ENCODE data around the gene TANGO6.

Gene TANGO6

DNA sequence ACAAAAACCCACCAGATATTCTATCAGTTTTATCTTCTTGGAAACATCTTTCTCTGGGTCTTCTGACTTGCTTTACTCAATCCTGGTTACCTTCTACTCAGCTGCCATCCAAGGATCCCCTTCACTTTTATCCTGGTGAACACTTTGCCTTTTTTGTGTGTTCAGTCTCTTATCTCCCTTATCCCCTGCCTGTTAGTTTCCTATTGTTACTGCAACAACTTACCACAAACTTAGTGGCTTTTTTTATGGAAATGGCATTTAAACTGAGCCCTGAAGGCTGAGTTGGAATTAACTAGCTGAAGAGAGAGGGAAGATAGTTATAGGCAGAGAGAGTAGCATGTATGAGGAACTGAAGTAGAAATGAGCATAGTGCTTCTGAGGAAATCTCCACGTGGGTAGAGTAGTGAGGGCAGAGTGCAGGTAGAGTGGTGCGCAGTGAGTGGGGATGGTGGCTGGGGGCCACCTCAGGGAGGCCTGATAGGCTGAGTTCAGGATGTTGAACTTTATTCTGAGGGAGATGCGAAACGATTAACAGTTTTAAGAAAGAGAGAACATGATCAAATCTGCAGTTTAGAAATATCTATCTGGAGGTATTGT, 26.3 kb downstream of the TANGO6 start:
- no peak for DNase-seq

DNA sequence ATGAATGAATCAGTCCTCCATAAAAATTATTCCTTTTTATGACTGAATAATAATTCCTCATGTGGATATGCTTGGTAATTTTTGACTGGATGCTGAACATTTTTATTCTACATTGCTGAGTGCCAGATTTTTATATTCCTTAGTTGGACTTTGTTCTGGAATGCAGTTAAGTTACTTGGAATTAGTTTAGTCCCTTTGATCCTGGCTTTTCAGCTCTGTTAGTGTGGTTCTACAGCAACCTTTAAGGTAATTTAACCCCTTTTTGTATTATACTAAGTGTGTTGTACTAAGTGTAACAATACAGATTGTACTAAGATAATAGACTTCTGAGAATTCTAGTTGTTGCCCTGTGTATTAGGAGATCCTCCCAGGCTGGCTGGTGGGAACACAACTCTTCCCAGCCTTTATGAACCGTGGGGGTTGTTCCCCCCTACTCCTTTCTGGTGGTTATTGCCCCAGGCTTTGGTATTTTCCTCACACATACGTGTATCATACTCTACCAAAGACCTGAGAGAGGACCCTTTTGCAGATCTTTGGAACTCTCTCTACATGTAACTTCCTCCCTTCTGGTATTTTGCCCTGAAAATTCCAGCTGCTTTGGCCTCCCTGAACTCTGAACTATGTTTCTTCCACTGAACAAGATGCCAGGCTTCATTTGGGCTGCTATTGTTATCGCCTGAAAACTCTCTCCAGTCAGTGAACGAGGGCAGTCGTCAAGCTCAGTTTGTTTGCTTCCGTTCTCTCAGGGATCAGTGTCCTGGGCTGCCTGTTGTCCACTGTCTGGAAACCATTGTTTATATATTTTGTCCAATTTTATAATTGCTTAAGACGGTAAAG, 30.5 kb downstream of the TANGO6 start:
- no peak for DNase-seq

DNA sequence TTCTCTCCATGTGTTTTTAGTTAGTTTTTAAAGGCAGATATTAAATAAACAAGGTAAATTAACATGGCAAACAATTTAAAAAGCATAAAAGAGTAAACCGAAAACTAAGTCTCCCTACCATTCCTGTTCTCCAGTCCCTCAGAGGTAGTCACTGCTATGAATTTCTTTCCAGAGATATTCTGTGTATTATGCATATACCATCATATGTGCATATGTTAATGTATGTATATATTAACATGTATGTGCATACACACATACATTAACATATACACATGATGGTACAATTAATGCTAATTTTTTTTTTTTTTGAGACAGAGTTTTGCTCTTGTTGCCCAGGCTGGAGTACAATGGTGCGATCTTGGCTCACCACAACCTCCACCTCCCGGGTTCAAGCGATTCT, 32.5 kb downstream of the TANGO6 start:
- no peak for DNase-seq

DNA sequence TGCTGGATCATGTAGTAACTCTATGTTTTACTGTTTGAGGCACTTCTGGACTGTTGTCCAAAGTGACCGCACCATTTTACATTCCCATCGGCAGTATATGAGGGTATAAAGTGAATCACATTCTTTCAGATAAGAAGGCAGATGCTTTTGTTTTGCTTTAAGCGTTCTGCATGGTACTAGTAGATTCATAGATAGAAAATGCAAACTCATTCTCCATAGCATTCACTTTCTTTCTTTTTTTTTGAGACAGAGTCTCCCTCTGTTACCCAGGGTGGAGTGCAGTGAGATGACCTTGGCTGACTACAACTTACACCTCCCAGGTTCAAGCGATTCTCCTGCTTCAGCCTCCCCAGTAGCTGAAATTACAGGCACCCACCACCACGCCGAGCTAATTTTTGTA, 40.4 kb downstream of the TANGO6 start:
- DNase-seq = no peak

DNA sequence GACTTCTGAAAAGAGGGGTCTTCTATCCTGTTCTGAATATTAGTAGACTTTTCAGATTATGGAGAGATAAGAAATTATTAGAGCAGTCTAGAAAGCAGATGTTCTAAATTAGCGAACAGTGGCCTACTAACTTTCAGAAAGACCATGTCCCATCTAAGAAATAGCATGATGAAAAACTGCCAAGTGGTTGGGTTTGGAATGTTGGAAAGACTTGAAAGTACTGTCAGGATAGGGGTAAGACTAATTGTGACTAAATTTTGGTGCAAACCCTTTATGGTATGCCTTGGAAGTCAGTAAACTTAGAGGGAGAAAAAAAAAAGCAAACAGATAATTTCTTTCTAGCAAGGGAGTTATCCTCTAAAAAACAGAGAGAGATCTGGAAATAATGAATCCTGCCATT, 41.1 kb downstream of the TANGO6 start:
- no peak for DNase-seq

DNA sequence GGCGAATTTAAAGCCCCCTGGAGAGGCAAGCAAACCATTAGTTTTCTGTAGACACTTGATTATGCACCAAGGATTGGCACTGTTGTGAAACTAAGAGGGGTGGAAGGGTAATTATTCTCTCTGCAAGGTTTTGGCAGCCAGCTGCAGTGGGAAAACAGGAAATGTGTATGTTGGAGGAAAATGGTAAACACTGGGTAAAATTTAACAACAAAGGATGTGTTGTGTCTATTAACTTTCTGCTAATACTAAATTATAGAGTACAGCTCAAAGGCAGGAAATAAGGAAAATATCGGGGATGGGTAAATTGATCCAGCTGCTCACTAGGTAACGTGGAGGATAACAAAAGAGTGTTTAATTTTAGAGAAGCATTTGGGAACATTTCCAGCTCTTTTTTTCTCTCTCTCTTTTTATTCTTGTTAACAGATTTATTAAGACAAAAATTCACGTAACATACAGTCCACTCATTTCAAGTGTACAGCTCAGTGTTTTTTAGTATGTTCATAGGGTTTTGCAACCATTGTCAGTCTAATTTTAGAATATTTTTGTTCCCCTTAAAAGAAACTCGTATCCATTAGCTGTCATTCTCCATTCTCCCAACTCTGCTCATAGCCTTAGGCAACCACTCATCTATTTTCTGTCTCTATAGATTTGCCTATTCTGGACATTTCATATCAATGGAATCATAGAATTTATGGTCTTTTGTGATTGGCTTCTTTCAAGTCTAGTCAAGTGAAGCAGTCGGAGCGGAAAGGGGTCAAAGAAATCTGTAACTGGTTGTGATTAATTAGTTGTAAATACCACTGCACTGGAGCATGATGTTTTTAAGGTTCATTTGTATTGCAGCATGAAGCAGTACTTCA, 41.8 kb downstream of the TANGO6 start:
- no peak for DNase-seq

DNA sequence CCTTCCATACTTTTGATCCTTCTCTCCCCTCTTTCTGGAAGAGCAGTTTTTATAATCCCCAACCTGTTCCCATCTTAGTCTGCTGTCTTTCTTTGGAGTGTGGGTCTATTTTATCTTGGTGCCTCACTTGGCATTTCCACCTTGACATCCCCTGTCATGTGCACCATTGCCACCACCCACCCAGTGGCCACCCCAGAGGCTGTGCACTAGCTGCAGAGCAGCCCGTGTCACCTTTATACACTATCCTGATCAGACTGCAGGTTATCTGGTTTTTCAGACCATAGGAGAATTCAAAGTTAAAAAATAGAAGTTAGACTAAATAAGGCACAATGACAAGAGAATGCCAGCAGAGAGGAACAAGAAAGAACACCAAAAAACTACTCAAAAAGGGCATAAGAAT, 43.8 kb downstream of the TANGO6 start:
- DNase-seq = no peak

DNA sequence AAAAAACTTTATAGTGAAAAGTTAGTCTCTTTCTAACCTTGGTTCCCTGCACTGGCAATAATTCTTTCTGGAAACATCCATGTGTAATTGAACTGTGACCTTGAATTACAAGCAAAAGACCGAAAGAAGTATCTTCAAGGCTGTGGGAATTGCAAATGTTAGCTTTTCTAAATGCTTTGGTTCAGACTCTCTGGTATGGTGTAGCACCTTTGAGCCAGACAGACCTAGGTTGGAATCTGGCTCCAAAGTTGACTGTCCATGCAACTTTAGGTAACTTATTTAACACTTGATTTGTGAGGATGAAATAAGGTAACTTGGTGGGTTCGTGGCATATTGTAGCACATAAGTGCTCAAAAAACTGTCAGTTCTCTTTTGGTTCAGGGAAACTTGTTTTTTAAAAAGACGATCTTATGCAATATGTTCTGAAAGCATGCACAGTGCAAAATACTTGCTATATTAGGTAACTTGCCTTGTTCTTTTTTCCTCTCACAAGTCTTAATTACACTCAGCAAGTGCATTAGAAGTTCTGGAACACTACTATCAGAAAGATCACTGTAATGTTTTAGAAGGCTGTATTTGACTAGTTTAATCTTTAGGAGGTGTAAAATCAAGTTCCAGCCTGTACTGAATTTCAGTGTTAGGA, 46.3 kb downstream of the TANGO6 start:
- no peak for DNase-seq

DNA sequence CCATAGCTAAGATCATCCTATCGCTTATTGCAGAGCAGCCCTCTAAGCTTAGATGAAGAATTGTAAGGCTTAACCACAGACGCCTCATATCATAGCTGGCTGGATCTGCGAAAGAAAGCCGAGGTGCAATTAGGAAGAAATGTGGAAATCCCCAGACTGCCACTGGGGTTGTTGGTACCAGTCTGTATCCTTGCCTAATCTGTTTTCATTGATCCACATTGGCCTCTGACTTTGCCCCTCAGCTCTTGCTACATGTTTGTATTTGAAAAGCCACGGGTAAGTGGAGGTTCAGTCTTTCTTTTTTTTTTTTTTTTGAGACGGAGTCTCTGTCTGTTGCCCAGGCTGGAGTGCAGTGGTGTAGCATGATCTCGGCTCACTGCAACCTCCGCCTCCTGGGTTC, 48.9 kb downstream of the TANGO6 start:
- no peak for DNase-seq

DNA sequence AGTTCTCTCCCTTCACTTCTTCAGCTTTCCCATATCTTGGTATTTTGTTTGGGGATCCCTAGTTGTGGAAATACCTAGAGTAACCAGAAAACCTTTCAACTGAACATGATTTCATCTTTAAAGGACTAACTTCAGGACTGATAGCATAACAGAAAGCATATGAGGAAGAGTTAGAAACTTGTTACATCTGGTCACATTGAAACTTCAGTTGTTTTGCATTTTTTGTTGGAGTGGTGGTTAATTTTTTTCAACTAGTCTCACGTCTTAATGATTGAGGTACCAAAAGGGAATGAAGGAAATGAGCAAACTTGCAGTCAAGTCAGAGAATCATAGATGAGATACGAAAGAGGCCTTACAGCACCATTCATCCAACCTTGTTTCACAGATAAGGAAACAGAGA, 49.6 kb downstream of the TANGO6 start:
- no peak for DNase-seq

DNA sequence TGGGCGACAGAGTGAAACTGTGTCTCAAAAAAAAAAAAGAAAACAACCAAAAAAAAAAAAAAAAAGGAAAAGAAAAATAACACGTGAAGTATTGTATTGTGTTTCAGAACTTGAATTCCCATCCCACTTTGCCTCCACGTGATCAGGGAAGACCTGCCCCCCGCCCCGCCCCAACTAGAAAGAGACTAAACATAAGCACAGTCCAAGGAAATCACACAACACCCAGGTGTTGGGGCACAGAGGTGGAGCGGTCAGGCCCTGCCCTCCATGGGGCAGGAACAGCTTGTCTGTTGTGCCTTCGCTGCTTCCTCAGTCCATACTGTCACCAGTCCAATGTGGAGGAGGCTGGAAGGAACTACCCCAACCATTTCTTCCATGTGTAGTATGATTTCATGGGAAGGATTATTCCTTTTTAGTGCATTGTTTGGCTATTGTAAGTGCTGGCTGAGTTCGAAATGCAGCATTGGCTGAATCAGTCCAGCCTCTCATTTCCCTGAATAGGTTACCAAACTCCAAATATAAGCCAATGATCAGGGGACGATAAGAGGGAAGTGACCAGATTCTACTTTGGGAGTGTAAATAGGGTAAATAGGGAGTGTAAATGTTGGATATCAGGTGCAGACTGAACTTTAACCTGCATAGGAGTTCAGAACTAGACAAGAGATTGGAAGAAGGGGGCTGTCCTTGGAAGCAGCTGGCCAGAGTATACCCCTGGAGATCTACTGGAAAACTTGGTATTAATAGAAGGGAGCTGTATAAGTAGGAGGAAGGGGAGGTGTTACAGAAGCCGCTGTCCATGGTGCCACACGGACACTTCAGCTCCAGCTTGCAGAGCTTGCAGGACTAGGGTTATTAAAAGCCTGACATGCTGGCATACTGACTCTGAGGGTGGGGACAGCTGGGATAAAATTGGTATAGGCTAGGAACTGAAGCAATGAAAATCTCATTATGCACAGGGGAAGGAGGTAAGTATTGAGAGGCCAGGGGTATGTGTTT, 50.7 kb downstream of the TANGO6 start:
- DNase-seq = no peak

DNA sequence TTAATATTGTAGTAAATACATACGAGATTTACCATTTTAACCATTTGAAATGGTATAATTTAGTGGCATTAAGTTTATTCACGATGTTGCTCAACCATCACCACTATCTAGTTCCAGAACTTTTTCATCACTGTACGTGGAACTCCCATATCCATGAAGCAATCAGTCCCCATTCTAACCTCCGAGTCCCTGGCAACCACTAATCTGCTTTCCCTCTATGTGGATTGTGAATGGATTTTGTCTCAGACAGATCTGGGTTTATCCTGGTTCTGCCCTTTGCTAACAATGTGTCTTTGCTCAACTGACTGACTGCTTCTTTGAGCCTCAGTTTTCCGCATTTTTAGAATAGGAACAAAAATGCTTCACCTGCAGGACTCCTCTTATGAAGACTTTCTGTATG, 51.4 kb downstream of the TANGO6 start:
- no peak for DNase-seq

DNA sequence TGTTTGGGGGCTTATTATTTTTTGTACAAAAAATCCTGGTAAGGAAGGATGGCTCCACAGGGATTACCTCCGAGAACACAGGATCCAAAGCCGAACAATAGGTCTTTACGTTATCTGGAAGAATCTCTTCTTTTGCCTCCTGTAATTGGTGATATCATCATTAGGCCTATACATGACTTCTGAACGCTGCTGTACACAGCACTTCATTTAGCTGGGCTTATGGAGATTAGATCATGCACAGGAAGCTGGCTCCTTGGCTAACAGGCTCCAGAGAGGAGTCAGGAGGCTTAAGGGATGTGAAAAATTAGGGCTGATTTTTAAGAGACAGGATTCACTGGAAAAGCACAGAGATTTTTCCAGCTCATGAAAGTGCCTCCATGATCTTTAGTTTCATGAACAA, 54.7 kb downstream of the TANGO6 start:
- DNase-seq = no peak

DNA sequence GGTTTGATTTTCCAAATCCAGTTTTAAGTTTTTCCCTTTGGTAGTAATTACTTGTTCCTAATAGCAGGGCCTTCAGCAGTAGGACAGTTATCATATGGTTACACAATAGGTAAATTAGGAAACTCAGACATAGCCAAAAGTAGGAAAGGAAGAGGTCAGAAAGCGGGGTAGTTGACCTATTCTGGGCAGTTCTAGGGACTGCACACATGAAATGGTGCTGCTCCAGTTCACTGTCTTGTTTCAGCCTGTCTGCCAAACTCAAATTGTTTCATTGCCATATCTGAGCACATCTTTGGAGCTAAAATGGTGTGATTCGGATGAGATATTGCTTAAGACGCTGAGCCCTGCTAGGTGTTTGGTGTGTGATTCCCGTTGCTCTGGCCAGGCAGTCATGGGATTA, 56.7 kb downstream of the TANGO6 start:
- DNase-seq = no peak

DNA sequence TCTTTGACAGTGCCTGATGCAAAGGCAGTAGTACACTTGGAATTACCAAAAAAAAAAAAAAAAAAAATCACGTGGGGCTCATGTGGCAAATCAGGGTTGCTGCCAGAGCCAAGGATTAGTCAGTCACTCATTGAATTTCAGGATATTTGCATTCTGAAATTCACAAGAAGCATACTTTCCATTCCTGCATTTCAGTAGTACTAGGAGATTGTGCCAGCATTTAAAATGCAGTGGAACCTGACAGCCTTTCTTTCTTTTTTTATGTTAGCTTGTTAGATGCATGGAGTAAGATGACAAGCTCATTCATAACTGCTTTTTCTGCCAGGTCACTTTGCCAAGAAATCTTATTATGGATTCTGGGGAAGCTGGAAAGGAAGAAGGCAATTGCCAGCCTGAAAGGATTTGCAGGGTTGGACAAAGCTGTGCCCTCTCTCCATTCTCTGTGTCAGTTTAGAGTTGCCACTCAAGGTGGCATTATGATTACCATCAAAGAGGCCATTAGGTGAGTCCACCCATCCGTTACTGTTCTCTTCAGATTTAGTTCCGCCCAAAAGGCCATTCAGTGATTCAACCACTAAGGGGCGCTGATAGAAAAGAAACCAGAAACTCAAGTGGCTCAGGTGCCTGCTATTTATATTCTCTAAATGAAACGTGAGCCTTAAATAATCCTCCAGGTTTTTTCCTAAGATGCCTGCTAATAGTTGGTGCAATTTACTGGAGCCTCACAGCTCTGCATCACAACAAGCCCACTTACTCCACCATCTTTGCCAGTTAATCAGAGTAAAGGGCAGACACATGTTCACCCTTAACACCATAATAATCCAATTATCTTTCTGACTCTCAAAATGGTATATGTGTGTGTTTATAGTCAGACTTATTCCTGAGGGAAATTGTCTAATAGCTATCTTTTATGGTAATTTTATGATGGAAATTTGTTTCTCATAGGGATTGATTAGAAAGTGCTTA, 59.0 kb downstream of the TANGO6 start:
- DNase-seq = peak in 1 of 2 donors; percentile 12

DNA sequence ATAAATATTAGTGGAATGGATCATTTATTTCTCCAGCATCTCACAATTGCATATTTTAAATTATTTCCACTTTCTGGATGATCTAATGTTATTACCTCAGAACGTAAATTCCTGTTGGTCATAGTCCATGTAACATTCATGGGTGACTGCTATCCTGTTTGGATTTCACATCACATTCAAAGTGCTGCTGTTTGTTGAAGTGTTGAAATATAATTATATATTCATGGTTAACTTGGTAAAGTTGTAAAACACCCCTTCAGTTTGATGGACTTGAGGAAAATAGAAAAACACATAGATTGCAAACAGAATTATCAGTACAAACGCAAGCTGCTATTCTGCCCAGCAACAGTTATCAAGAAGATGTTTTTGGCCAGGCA, 59.6 kb downstream of the TANGO6 start:
- DNase-seq = no peak

DNA sequence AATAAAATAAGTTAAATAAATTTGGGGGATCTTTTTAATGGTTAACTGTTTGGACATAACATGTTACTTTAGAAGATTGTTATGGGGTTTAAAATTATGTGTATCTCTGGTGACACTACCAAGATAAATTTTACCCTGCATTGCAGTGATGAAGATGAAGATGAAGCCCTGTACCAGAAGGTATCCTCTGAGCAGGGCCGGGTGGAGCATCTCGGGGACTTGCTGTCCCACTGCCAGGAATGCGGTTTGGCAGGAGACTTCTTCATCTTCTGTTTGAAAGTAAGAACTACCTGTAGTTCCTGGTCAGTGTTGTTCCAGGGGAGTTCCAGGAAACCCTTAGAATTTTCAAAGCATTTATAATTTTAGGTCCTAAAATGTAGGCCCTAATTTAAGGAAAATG, 64.0 kb downstream of the TANGO6 start:
- DNase-seq = no peak

DNA sequence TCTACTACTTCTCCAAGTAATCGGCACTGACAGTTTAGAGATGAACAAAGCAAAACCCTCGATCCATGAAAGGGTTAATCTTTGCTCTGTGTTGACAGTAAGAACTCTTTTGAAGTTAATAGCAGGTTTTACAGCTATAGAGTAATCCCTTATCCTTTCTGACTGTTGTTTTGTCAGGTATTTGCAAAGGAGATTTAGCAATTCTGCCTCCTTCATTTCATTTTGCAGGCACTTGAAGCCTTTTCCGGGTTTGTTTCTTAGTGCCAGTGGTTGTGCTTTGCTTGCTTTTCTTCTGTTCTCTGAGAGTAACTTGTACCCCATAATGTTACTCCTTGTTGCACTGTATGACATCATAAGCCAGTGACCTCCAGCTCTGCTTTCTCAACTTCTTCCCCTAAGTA, 64.5 kb downstream of the TANGO6 start:
- DNase-seq = no peak

DNA sequence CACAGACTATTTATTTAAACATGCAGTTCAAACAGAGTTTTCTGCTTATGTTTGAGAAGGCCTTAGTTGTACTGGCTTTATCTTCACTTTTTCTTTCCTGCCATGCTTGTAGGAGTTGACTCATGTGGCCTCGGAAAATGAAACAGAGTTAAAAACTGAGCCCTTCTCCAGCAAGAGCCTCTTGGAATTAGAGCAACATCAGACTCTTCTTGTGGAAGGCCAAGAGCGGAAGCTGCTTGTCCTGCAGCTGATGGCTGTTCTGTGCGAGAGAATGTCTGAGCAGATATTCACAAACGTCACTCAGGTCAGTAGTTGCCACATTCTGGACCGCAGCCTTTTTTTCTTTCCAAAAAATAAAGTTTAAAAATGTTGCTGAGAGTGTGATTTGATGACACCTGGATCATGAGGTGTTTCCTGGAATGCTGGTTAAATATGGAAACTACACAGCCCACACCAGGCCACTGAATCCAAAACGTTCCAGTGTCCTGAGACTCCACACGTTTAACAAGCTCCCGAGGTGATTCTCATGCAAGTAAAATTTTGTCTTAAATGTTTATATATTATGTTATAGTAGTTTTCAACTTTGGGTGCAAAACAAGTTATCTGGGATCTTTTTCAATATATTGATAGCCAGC, 65.9 kb downstream of the TANGO6 start:
- DNase-seq = no peak

DNA sequence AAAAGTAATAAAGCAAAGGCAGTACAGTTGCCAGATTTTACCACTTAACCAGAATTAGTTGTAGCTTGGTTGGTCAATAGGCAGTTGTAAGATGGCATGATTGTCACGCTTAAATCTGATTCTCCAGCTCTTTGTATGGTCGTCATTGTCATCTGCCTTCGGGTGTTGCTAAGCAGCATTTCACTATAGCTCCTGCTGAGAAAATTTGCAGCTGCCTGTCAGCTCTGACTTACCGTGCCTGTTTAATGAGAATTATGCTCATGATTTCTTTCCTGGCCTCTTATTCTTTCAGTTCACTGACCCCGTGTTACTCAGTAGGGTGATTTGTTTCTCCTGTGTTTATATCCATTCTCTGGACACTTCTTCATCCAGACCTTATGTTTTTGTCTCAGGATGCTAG, 66.7 kb downstream of the TANGO6 start:
- no peak for DNase-seq

Data from CD4-positive, alpha-beta T cell treated with Interferon alpha-2 for 1 hour (primary cell).